Activated CD8-positive, alpha-beta memory T cell treated with anti-CD3 and anti-CD28 coated beads, Interleukin-2, amount 50 U/mL, for 4 hours (primary cell): ENCODE data around the gene CBLB.
"Not testable (repeated sequence)": the region's sequence is repeated elsewhere in the genome, so short reads cannot be mapped to it uniquely, and the experiment has no call there.

Experiments
- DNase-seq: peaks from one replicate; pipeline ENCODE4 v3.0.0-alpha.2; 2020

CBLB gene

GRCh38 chr3:105783631-105784030 is 85.2 kb downstream of the CBLB start:
- no peak for DNase-seq

- DNase-seq = no peak
These were observed 86.9 kb downstream of the CBLB start for GRCh38 chr3:105781871-105782270.

- DNase-seq = no peak
These were observed 88.7 kb downstream of the CBLB start for GRCh38 chr3:105780107-105780506.

DNA sequence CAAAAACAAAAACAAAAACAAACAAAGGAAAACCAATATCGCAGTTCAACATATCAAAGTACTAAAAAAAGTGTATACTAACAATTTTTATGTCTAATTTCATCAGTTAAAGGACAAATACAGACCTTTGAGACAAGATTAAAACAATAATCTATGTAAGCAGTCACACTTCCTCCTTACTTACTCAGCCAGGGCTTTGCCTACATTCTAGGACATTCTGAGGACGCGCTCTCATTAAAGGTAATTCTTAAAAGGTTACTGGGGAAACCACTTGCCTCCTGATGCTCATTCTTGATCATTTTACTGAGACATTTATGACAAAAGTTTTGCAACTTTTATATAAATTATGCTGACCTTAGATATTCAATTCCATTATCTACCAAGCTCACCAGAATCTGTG is 93.4 kb downstream of the CBLB start:
- no peak for DNase-seq

DNA sequence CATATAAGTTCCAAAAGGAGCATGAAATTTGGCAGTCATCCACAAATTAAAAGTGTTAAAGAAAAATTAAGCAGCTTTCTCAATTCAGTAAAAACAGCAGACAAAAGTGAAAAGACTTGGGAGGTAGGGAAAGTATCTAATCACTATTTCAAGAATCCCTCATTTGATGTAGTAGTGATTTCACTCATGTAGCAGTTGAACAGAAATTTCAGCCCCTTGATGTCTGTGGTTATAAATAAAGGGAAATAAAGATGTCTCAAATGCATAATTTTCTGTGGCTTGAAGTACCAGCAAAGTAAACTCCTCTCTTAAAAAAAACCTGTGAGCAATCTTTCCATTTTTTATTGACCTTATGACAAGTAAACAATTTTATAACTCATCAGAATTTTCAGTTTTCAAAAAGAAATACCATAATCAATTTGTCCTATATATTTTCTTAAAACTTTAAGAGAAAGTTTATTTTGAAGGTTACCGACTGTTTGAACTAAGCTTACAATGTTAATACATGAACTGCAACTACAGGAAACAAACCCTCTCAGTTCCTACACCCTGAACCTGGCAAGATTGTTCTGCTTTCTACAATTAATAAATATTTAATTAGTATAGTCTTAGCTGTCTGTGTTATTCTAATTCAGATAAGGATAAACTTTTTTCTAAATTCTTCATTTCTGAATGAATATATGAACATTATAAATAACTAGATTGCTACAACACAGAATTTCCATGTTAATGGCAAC is 94.2 kb downstream of the CBLB start:
- no peak for DNase-seq

DNA sequence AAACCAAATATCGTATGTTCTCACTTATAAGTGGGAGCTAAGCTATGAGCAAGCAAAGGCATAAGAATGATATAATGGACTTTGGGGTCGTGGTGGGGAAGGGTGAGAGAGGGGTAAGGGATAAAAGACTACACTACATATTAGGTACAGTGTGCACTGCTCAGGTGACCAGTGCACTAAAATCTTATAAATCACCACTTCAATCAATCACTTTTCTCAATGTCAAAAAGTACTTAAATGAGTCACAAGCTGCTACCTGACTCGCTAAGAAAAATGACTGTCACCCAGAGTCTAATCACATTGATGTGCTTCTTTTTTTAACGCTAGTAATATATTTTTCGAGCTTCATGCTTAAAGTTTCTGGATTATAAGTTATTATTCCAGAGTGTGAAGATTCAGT is 95.5 kb downstream of the CBLB start:
- DNase-seq = no peak

DNA sequence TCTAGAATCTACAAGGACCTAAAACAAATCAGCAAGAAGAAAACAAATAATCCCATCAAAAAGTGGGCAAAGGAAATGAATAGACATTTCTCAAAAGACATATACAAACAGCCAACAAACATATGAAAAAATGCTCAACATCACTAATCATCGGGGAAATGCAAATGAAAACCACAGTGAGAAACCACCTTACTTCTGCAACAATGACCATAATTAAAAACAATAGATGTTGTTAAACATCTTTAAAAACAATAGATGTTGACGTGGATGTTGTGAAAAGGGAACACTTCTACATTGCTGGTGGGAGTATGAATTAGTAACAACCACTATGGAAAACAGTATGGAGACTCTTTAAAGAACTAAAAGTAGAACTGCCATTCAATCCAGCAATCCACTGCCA is 96.2 kb downstream of the CBLB start:
- DNase-seq = no peak

DNA sequence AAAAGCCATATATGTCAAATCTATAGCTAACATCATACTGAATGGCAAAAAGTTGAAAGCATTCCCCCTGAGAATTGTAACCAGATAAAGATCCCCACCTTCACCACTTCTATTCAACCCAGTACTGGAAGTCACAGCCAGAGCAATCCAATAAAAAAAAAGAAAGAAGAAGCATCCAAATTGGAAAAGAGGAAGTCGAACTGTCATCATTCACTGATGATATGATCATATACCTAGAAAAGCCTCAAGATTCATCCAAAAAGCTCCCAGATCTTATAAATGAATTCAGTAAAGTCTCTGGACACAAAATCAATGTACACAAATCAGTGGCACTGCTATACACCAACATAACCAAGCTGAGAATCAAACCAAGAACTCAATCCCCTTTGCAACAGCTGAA is 97.4 kb downstream of the CBLB start:
- no peak for DNase-seq

- DNase-seq = no peak
These were observed 98.4 kb downstream of the CBLB start for GRCh38 chr3:105770410-105770809.

GRCh38 chr3:105767776-105768175 is 101.0 kb downstream of the CBLB start:
- DNase-seq = no peak

GRCh38 chr3:105767216-105767615 is 101.6 kb downstream of the CBLB start:
- DNase-seq = no peak

DNA sequence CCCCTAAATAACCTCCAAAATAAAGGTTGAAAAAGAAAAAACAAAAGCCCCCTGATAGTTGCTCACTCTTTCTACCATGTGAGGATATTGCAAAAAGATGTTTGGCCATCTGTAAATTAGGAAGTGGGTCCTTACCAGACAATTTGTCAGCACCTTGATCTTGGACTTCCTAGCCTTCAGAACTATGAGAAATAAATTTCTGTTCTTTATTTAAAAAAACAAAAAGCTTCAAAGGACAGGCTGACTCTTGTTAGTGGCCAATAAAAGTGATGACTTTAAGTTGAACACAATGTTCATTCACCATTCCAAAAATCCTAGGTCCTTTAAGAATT is 103.5 kb downstream of the CBLB start:
- DNase-seq = no peak

GRCh38 chr3:105764378-105765307 is 104.2 kb downstream of the CBLB start:
- DNase-seq = no peak

DNA sequence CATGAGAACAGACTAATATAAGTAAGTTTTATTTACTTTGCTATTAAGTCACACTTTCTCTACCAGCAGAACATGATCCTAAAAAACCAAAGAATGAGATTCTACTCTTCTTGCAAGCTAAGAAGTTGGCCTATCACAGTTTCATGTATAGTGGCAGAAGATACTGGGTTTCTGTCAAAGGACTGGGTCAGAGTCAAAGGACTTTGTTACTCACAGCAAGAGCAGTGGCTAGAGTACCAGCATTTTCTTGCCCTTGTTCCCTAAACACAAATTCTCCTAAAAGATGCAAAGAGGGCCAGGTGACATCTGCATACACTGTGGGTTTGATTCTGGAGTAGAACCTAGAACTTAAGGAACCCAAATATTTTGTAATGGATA is 105.2 kb downstream of the CBLB start:
- no peak for DNase-seq

GRCh38 chr3:105762749-105763658 is 105.8 kb downstream of the CBLB start:
- no peak for DNase-seq

GRCh38 chr3:105762214-105762613 is 106.6 kb downstream of the CBLB start:
- DNase-seq = not testable (repeated sequence)

DNA sequence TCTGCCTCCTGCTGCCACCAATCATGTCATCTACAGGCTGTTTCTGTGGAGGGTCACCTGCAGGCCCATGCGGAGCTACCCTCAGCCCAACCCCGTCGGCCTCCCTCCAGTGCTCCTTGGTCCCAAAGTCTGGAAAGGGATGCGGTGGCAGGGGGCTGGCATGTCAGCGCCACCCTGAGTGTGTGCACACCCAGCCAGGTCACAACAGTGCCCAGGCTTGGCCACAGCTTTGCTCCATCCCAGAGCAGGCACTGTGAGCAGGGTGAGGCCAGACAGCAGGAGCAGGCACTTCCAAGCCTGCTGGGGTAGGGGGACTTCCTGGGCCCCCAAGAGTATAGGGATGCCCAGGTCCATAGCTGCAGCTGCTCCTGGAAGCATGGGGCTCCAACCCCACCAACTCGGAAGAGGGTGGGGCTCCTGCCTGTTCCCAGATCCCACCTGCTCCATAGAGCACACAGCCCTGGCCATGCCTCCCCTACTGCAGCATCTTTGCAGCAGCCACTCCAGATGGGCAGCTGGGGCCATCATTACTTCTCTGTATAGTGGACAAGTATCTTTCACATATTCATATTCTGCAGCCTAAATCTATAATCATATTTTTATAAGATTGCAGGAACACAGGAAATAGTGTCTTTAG is 109.3 kb downstream of the CBLB start:
- no peak for DNase-seq

GRCh38 chr3:105758451-105758850 is 110.4 kb downstream of the CBLB start:
- DNase-seq = no peak

DNA sequence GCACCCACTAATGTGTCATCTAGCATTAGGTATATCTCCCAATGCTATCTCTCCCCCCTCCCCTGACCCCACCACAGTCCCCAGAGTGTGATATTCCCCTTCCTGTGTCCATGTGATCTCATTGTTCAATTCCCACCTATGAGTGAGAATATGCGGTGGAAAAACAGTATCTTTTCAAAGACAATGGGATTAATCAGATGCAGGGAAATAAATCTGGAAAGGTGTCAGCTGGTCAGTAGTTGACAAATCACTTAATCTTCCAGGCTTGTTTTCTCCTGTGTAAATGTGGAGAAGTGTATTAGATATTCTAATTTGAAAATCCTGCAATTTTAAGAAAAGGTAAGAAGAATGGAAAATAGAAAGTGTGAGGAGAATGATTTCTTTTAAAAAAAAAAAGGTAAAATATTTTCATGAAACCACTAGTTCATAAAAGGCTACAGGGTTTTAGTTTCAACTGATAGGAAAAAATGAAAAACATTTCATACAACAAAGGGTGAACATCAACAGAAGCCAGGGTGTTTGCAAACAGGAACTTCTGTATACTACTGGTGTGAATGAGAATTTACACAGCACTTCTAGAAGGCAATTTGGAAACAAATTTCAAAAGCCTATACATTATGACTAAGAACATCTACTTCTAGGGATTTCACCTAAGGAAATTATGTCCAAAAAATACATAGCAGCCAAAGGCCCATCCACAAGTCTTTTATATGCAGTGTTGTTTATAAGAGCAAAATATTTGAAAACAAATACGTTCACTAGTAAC is 113.5 kb downstream of the CBLB start:
- DNase-seq = no peak

- DNase-seq = peak; percentile 42
These were observed 115.9 kb downstream of the CBLB start for GRCh38 chr3:105752791-105753415.

DNA sequence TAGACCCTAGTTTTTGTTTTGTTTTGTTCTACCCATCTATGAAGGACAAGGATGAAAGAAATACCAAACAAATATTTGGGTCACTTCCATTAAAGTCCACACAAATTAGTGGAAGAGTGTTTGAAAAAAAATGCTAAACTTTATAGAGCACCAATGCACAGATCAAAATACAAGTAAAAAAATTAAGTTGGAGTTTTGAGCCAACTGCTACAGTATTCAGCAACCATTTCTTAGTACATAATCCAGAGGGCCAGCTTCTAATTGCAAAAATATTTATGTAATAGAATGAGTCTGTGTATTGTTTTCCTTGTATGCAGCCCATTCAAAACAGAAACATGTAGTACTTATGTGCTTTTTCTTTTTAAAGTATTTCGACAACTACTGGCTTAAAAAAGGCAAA is 121.1 kb downstream of the CBLB start:
- DNase-seq = no peak
